Stimulated activated CD4-positive, alpha-beta T cell treated with anti-CD3 and anti-CD28 coated beads, TNF-alpha, amount 100 ng/mL, for 1 hour (primary cell): ENCODE measurements around the gene THSD7A.

Experiments
- DNase-seq, 3 donors: peaks; one replicate each; pipeline ENCODE4 v3.0.0-alpha.2; 2020; ENCODE audit warnings: low read depth in 3 of 3, low spot score in 1 of 3

Gene THSD7A

GRCh38 chr7:11750191-11750590 lies 81.8 kb downstream of the THSD7A start:
- no peak for DNase-seq

- no peak for DNase-seq
These were observed 82.4 kb downstream of the THSD7A start for GRCh38 chr7:11749629-11750028.

- no peak for DNase-seq
These were observed 83.1 kb downstream of the THSD7A start for GRCh38 chr7:11748884-11749283.

- DNase-seq, result no peak
These were observed 84.1 kb downstream of the THSD7A start for GRCh38 chr7:11747715-11748485.

- no peak for DNase-seq
These were observed 85.4 kb downstream of the THSD7A start for GRCh38 chr7:11746591-11746990.

GRCh38 chr7:11743548-11743947 lies 88.5 kb downstream of the THSD7A start:
- DNase-seq, result no peak

GRCh38 chr7:11743016-11743415 lies 89.0 kb downstream of the THSD7A start:
- no peak for DNase-seq

- DNase-seq, result no peak
These were observed 89.5 kb downstream of the THSD7A start for GRCh38 chr7:11742496-11742895.

GRCh38 chr7:11737723-11738122 lies 94.3 kb downstream of the THSD7A start:
- no peak for DNase-seq

GRCh38 chr7:11732207-11732606 lies 99.8 kb downstream of the THSD7A start:
- no peak for DNase-seq

- no peak for DNase-seq
These were observed 101.3 kb downstream of the THSD7A start for GRCh38 chr7:11730725-11731124.

GRCh38 chr7:11727864-11728263 lies 104.1 kb downstream of the THSD7A start:
- no peak for DNase-seq

- DNase-seq, result no peak
These were observed 105.2 kb downstream of the THSD7A start for GRCh38 chr7:11726794-11727155.

- DNase-seq, result no peak
These were observed 105.8 kb downstream of the THSD7A start for GRCh38 chr7:11726001-11726793.

GRCh38 chr7:11716185-11716584 lies 115.8 kb downstream of the THSD7A start:
- DNase-seq, result no peak

GRCh38 chr7:11714676-11715075 lies 117.3 kb downstream of the THSD7A start:
- DNase-seq, result no peak

GRCh38 chr7:11714205-11714604 lies 117.8 kb downstream of the THSD7A start:
- DNase-seq, result no peak

- no peak for DNase-seq
These were observed 118.6 kb downstream of the THSD7A start for GRCh38 chr7:11713352-11713751.

- DNase-seq, result no peak
These were observed 121.6 kb downstream of the THSD7A start for GRCh38 chr7:11710377-11710776.

- DNase-seq, result no peak
These were observed 122.8 kb downstream of the THSD7A start for GRCh38 chr7:11709196-11709595.

GRCh38 chr7:11707606-11708193 lies 124.3 kb downstream of the THSD7A start:
- no peak for DNase-seq
